SK-N-SH (cell line): ENCODE results near the gene HSPB7.
"Not testable (repeated sequence)": the region's sequence is repeated elsewhere in the genome, so short reads cannot be mapped to it uniquely, and the experiment has no call there.

Source experiments
- CTCF ChIP-seq: fragments of 200-600 bp; sonication (generic); IDR thresholded peaks from 2 replicates; pipeline ENCODE4 v1.6.1; 2017; ENCODE audit warnings: antibody characterized with exemption, mild to moderate bottlenecking, moderate library complexity
- ELF1 ChIP-seq: IDR thresholded peaks from 2 replicates; pipeline ENCODE4 v1.4.0; 2012
- FOSL2 ChIP-seq: IDR thresholded peaks from 2 replicates; pipeline ENCODE4 v1.4.0; 2012; ENCODE audit warnings: low read depth, mild to moderate bottlenecking, moderate library complexity, borderline replicate concordance
- FOXJ3 ChIP-seq: sonication (generic); formaldehyde crosslinking; IDR thresholded peaks from 2 replicates; pipeline ENCODE4 v1.5.1; 2020; ENCODE audit warnings: mild to moderate bottlenecking, missing genetic modification reagents
- GATA2 ChIP-seq: sonication (generic); formaldehyde crosslinking; IDR thresholded peaks from 2 replicates; pipeline ENCODE4 v1.5.0; 2020; ENCODE audit warnings: mild to moderate bottlenecking, missing genetic modification reagents
- MAX ChIP-seq: IDR thresholded peaks from 2 replicates; pipeline ENCODE4 v1.4.0; 2012; ENCODE audit warnings: low read depth
- POLR2AphosphoS5 ChIP-seq: IDR thresholded peaks from 2 replicates; pipeline ENCODE4 v1.6.1; 2012; ENCODE audit warnings: low read depth, low read length
- RAD21 ChIP-seq: IDR thresholded peaks from 2 replicates; pipeline ENCODE4 v1.6.1; 2012; ENCODE audit warnings: mild to moderate bottlenecking, low read length
- TAF1 ChIP-seq: IDR thresholded peaks from 2 replicates; pipeline ENCODE4 v1.6.1; 2012; ENCODE audit warnings: low read depth, mild to moderate bottlenecking, low read length, moderate library complexity, borderline replicate concordance
- TEAD4 ChIP-seq: IDR thresholded peaks from 2 replicates; pipeline ENCODE4 v1.4.0; 2012; ENCODE audit warnings: mild to moderate bottlenecking, borderline replicate concordance; ENCODE audit not compliant: insufficient read depth
- YY1 ChIP-seq: IDR thresholded peaks from 2 replicates; pipeline ENCODE4 v1.4.0; 2012; ENCODE audit warnings: low read depth, mild to moderate bottlenecking
- TF ChIP-seq, protein P1 (sequence below): IDR thresholded peaks from 2 replicates; pipeline ENCODE4 v1.4.0; 2012; ENCODE audit warnings: low read depth, borderline replicate concordance
- TF ChIP-seq, protein P2 (sequence below): IDR thresholded peaks from 2 replicates; pipeline ENCODE4 v1.6.1; 2012; ENCODE audit warnings: mild to moderate bottlenecking, low read depth, low read length, moderate library complexity
- TF ChIP-seq, protein P3 (sequence below): IDR thresholded peaks from 2 replicates; pipeline ENCODE4; 2012

GRCh38 chr1:16058394-16059120 is 40.7 kb upstream of the HSPB7 start:
- TF ChIP-seq TEAD4; CTCF; YY1; FOXJ3 (CRISPR knock-in tag); MAX; POLR2AphosphoS5; GATA2 (CRISPR knock-in tag); ELF1; FOSL2; TAF1; RAD21: not testable (repeated sequence)
- TF ChIP-seq, protein P1, sequence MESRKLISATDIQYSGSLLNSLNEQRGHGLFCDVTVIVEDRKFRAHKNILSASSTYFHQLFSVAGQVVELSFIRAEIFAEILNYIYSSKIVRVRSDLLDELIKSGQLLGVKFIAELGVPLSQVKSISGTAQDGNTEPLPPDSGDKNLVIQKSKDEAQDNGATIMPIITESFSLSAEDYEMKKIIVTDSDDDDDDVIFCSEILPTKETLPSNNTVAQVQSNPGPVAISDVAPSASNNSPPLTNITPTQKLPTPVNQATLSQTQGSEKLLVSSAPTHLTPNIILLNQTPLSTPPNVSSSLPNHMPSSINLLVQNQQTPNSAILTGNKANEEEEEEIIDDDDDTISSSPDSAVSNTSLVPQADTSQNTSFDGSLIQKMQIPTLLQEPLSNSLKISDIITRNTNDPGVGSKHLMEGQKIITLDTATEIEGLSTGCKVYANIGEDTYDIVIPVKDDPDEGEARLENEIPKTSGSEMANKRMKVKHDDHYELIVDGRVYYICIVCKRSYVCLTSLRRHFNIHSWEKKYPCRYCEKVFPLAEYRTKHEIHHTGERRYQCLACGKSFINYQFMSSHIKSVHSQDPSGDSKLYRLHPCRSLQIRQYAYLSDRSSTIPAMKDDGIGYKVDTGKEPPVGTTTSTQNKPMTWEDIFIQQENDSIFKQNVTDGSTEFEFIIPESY = not testable (repeated sequence)
- TF ChIP-seq, protein P2, sequence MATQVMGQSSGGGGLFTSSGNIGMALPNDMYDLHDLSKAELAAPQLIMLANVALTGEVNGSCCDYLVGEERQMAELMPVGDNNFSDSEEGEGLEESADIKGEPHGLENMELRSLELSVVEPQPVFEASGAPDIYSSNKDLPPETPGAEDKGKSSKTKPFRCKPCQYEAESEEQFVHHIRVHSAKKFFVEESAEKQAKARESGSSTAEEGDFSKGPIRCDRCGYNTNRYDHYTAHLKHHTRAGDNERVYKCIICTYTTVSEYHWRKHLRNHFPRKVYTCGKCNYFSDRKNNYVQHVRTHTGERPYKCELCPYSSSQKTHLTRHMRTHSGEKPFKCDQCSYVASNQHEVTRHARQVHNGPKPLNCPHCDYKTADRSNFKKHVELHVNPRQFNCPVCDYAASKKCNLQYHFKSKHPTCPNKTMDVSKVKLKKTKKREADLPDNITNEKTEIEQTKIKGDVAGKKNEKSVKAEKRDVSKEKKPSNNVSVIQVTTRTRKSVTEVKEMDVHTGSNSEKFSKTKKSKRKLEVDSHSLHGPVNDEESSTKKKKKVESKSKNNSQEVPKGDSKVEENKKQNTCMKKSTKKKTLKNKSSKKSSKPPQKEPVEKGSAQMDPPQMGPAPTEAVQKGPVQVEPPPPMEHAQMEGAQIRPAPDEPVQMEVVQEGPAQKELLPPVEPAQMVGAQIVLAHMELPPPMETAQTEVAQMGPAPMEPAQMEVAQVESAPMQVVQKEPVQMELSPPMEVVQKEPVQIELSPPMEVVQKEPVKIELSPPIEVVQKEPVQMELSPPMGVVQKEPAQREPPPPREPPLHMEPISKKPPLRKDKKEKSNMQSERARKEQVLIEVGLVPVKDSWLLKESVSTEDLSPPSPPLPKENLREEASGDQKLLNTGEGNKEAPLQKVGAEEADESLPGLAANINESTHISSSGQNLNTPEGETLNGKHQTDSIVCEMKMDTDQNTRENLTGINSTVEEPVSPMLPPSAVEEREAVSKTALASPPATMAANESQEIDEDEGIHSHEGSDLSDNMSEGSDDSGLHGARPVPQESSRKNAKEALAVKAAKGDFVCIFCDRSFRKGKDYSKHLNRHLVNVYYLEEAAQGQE = not testable (repeated sequence)
- TF ChIP-seq, protein P3, sequence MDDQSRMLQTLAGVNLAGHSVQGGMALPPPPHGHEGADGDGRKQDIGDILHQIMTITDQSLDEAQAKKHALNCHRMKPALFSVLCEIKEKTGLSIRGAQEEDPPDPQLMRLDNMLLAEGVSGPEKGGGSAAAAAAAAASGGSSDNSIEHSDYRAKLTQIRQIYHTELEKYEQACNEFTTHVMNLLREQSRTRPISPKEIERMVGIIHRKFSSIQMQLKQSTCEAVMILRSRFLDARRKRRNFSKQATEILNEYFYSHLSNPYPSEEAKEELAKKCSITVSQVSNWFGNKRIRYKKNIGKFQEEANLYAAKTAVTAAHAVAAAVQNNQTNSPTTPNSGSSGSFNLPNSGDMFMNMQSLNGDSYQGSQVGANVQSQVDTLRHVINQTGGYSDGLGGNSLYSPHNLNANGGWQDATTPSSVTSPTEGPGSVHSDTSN = not testable (repeated sequence)
